ENCODE results near the gene ZNF649. TPM values are rescaled to one million over a fixed set of nuclear protein-coding genes. Genes with fewer than 3 reads are reported as not detected.

The ZNF649 gene
- total and polyA plus RNA-seq, 2 donors from 2014 or later, result 4.9 to 16.2 TPM

- peaks cover 17 to 29% (median 20%) of the 10 kb centered on the region in 3 donors for H3K36me3 ChIP-seq (ENCODE audit: control insufficient read depth in 2 of 3, insufficient read depth in 3 of 3, low read length in 3 of 3)
Measured at GRCh38 chr19:51901860-51902259, 3.0 kb downstream of the ZNF649 start.

GRCh38 chr19:51891193-51891747 is 13.5 kb downstream of the ZNF649 start:
- FAIRE-seq (no peak), DNase-seq (peak in 1 of 5 donors; percentile 2)
- peaks cover 13 to 57% (median 46%) of the 10 kb centered on the region in 3 donors for H3K9me3 ChIP-seq (ENCODE audit: control insufficient read depth in 2 of 3, insufficient read depth in 1 of 3, low read length in 3 of 3)
- H3K9ac ChIP-seq (ENCODE audit: low read length in 3 of 3), result no peak overlapping the region
- H3K4me3 ChIP-seq (ENCODE audit: low read length in 3 of 3), result peak overlapping the region in 1 of 3 donors; percentile 21
- no peaks in the 10 kb centered on the region for H3K4me1 ChIP-seq (ENCODE audit: control insufficient read depth in 2 of 3, insufficient read depth in 2 of 3, low read depth in 1 of 3, low read length in 3 of 3)
- peaks cover 36 to 58% (median 43%) of the 10 kb centered on the region in 3 donors for H3K36me3 ChIP-seq (ENCODE audit: control insufficient read depth in 2 of 3, insufficient read depth in 3 of 3, low read length in 3 of 3)
- intact Hi-C loops (cut with DNase I), result no loop called here
- no peak overlapping the region for H3K27ac ChIP-seq (ENCODE audit: low read depth in 2 of 2, low read length in 2 of 2)
- TF ChIP-seq, protein P1, sequence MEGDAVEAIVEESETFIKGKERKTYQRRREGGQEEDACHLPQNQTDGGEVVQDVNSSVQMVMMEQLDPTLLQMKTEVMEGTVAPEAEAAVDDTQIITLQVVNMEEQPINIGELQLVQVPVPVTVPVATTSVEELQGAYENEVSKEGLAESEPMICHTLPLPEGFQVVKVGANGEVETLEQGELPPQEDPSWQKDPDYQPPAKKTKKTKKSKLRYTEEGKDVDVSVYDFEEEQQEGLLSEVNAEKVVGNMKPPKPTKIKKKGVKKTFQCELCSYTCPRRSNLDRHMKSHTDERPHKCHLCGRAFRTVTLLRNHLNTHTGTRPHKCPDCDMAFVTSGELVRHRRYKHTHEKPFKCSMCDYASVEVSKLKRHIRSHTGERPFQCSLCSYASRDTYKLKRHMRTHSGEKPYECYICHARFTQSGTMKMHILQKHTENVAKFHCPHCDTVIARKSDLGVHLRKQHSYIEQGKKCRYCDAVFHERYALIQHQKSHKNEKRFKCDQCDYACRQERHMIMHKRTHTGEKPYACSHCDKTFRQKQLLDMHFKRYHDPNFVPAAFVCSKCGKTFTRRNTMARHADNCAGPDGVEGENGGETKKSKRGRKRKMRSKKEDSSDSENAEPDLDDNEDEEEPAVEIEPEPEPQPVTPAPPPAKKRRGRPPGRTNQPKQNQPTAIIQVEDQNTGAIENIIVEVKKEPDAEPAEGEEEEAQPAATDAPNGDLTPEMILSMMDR (IDR thresholded peaks at IDR 0.05; ENCODE audit: borderline replicate concordance, extremely low read depth, insufficient read depth), result no peak
- H3K27me3 ChIP-seq (ENCODE audit: control insufficient read depth, insufficient read depth, low read length), result no peaks in the 10 kb centered on the region

More at GRCh38 chr19:51901860-51902259, 3.0 kb downstream of the ZNF649 start:
- Histone ChIP-seq H3K27me3 (ENCODE audit: control insufficient read depth, insufficient read depth, low read length) (no peaks in the 10 kb centered on the region), H3K9ac (ENCODE audit: low read length in 3 of 3) (no peak overlapping the region), H3K27ac (ENCODE audit: low read depth in 2 of 2, low read length in 2 of 2) (no peak overlapping the region), H3K9me3 (ENCODE audit: control insufficient read depth in 2 of 3, insufficient read depth in 1 of 3, low read length in 3 of 3) (peaks cover 3 to 13% (median 4%) of the 10 kb centered on the region in 3 donors), H3K4me3 (ENCODE audit: low read length in 3 of 3) (no peak overlapping the region), H3K4me1 (ENCODE audit: control insufficient read depth in 2 of 3, insufficient read depth in 2 of 3, low read depth in 1 of 3, low read length in 3 of 3) (peaks cover 0 to 2% (median 0%) of the 10 kb centered on the region in 3 donors)
- intact Hi-C loops (cut with DNase I), result no loop called here
- FAIRE-seq (no peak), DNase-seq (no peak)
- TF ChIP-seq, protein P1 (IDR thresholded peaks at IDR 0.05; ENCODE audit: borderline replicate concordance, extremely low read depth, insufficient read depth), result no peak

GRCh38 chr19:51889934-51890333 is 14.9 kb downstream of the ZNF649 start:
- TF ChIP-seq, protein P1 (IDR thresholded peaks at IDR 0.05; ENCODE audit: borderline replicate concordance, extremely low read depth, insufficient read depth), result no peak
- Histone ChIP-seq H3K36me3 (ENCODE audit: control insufficient read depth in 2 of 3, insufficient read depth in 3 of 3, low read length in 3 of 3) (peaks cover 28 to 47% (median 35%) of the 10 kb centered on the region in 3 donors), H3K27me3 (ENCODE audit: control insufficient read depth, insufficient read depth, low read length) (no peaks in the 10 kb centered on the region), H3K4me1 (ENCODE audit: control insufficient read depth in 2 of 3, insufficient read depth in 2 of 3, low read depth in 1 of 3, low read length in 3 of 3) (no peaks in the 10 kb centered on the region), H3K4me3 (ENCODE audit: low read length in 3 of 3) (no peak overlapping the region), H3K9ac (ENCODE audit: low read length in 3 of 3) (no peak overlapping the region), H3K9me3 (ENCODE audit: control insufficient read depth in 2 of 3, insufficient read depth in 1 of 3, low read length in 3 of 3) (peaks cover 10 to 56% (median 40%) of the 10 kb centered on the region in 3 donors), H3K27ac (ENCODE audit: low read depth in 2 of 2, low read length in 2 of 2) (no peak overlapping the region)
- DNase-seq (no peak), FAIRE-seq (no peak)
- intact Hi-C loops (cut with DNase I), result no loop called here
